Measurements from ENCODE around the gene SRXN1. TPM values are rescaled to one million over a fixed set of nuclear protein-coding genes. Genes with fewer than 3 reads are reported as not detected.
"Not testable (repeated sequence)": the region's sequence is repeated elsewhere in the genome, so short reads cannot be mapped to it uniquely, and the experiment has no call there.

Gene SRXN1
- total RNA-seq, 1 donor from 2014 or later, result 24.1 TPM

DNA sequence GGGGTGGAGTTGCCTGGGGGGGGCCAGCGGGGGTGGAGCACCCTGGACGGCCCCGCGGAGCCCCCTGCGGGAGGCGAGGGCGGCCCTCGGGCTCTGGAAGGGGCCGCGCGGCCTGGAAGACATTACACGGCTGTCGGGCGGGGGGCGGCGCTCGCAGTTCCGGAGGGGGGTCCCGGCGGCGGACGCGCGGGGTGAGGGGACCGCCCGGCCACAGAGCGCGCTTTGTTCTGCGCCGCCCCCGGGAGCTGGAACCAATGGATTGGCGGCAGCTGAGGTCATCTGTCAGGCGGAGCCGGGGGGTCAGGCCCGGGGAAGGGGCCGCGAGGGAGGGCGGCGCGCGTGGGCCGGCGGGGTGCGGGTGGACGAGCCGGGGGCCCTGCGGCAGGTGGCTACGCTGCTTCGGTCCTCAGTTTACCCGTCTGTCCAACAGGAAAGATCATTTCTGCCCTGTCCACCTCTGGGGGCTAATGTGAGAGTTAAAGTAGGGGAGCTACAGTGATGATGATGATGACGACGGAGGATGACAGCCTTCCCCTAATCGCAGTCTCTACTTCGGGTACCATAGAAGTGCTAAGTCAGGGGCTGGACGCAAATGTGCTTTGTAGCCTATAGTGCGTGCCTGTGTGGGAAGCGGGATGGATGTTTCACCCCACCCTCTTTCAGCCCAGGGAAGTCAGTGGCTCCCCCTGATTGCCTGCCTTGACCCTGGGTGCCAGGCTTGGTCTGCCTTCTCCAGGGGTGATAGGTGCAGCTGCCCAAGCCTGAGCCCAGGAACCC lies 10.4 kb downstream of the SRXN1 start:
- H3K4me1 Mint-ChIP-seq, result peaks cover 11% of the 10 kb centered on the region
- no peaks in the 10 kb centered on the region for H3K9me3 Mint-ChIP-seq
- DNase-seq, result no peak
- no peak overlapping the region for H3K4me3 Mint-ChIP-seq
- H3K27ac Mint-ChIP-seq, result no peak overlapping the region
- H3K27me3 Mint-ChIP-seq, result peaks cover 26% of the 10 kb centered on the region
- H3K36me3 Mint-ChIP-seq (ENCODE audit: low read depth), result peaks cover 12% of the 10 kb centered on the region
- intact Hi-C loops (cut with micrococcal nuclease), result no loop called here

DNA sequence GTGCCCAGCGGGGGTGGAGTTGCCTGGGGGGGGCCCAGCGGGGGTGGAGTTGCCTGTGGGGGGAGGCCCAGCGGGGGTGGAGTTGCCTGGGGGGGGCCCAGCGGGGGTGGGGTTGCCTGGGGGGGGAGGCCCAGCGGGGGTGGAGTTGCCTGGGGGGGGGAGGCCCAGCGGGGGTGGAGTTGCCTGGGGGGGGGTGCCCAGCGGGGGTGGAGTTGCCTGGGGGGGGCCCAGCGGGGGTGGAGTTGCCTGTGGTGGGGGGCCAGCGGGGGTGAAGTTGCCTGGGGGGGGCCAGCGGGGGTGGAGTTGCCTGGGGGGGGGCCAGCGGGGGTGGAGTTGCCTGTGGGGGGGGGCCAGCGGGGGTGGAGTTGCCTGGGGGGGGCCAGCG lies 11.0 kb downstream of the SRXN1 start:
- H3K4me1 Mint-ChIP-seq, result peaks cover 11% of the 10 kb centered on the region
- H3K9me3 Mint-ChIP-seq; intact Hi-C loops (cut with micrococcal nuclease); H3K4me3 Mint-ChIP-seq; H3K36me3 Mint-ChIP-seq (ENCODE audit: low read depth); DNase-seq; H3K27ac Mint-ChIP-seq: not testable (repeated sequence)
- peaks cover 29% of the 10 kb centered on the region for H3K27me3 Mint-ChIP-seq

DNA sequence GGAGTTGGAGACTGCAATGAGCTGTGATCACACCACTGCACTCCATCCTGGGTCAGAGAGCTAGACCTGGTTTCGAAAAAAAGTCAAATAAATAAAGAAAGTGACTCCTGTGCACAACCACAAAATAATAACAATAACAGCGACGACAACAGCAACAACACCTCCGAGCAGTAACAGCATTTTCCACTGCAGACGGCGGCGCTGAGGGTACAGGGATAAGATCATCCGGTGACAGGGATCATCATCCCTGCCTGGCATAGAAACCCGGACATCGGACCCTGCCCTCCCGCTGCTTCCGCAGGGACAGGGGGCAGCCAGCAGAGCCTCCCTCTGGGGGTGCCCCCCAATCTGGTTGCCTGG lies 11.5 kb downstream of the SRXN1 start:
- H3K27ac Mint-ChIP-seq, result peak overlapping the region; percentile 16
- no peaks in the 10 kb centered on the region for H3K9me3 Mint-ChIP-seq
- peaks cover 29% of the 10 kb centered on the region for H3K27me3 Mint-ChIP-seq
- no peak overlapping the region for H3K4me3 Mint-ChIP-seq
- intact Hi-C loops (cut with micrococcal nuclease), result no loop called here
- peaks cover 2% of the 10 kb centered on the region for H3K36me3 Mint-ChIP-seq (ENCODE audit: low read depth)
- DNase-seq, result no peak
- H3K4me1 Mint-ChIP-seq, result peaks cover 11% of the 10 kb centered on the region

DNA sequence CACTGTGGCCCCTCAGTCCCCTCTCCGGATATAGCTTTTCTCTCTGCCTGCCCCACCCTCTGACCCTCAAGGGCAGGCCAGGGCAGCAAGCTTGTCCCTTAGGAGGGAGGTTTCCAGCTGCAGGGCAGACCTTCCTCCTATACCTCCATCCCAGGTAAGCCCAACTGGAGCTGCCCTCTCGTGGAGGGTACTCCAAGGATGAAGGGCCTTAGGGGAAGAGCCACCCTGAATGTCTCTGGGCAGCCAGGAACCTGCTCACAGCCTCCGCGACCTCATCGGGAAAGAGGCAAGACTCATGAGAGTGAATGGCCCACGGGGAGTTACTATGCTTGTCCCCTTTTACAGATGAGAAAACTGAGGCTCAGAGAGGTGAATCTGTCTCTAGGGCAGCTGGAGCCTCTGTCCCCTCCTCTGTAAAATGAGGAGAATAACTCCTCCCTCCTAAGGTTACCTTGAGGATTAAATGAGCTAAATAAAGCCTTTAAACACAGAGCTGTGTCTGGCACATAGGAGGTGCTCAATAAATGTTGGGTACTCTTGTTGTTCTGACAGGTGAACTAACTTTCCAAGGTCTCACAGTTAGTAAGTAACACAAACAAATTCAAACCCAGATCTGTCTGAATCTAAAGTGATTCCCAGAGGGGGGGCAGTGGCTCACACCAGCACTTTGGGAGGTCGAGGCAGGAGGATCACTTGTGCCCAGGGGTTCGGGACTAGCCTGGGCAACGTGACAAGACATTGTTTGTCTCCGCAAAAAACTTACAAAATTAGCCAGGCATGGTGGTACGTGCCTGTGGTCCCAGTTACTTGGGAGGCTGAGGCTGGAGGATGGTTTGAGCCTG lies 12.1 kb downstream of the SRXN1 start:
- H3K9me3 Mint-ChIP-seq, result no peaks in the 10 kb centered on the region
- no peak overlapping the region for H3K27ac Mint-ChIP-seq
- intact Hi-C loops (cut with micrococcal nuclease), result no loop called here
- peaks cover 2% of the 10 kb centered on the region for H3K36me3 Mint-ChIP-seq (ENCODE audit: low read depth)
- no peak overlapping the region for H3K4me3 Mint-ChIP-seq
- DNase-seq, result no peak
- H3K4me1 Mint-ChIP-seq, result peaks cover 11% of the 10 kb centered on the region
- H3K27me3 Mint-ChIP-seq, result peaks cover 32% of the 10 kb centered on the region

DNA sequence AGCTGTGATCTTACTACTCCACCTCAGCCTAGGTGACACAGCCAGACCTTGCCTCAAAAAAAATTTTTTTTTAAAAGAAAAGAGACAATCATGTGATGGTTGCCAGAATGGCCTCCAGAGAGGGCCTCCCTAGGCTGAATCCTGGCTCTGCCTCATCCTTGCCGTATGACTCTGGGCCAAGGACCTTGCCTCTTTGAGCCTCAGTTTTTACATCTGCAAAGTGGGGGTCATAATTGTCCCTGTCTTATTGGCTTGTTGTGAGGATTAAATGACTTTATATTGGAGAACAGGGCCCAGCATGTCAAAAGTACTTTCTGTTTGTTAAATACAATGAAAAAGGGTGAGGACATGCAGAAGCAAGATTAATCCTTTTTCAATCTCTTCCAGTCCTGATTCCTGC lies 14.4 kb downstream of the SRXN1 start:
- H3K36me3 Mint-ChIP-seq (ENCODE audit: low read depth), result no peaks in the 10 kb centered on the region
- DNase-seq, result no peak
- H3K9me3 Mint-ChIP-seq, result no peaks in the 10 kb centered on the region
- peaks cover 5% of the 10 kb centered on the region for H3K4me1 Mint-ChIP-seq
- intact Hi-C loops (cut with micrococcal nuclease), result no loop called here
- H3K27ac Mint-ChIP-seq, result no peak overlapping the region
- H3K27me3 Mint-ChIP-seq, result peaks cover 25% of the 10 kb centered on the region
- H3K4me3 Mint-ChIP-seq, result no peak overlapping the region

DNA sequence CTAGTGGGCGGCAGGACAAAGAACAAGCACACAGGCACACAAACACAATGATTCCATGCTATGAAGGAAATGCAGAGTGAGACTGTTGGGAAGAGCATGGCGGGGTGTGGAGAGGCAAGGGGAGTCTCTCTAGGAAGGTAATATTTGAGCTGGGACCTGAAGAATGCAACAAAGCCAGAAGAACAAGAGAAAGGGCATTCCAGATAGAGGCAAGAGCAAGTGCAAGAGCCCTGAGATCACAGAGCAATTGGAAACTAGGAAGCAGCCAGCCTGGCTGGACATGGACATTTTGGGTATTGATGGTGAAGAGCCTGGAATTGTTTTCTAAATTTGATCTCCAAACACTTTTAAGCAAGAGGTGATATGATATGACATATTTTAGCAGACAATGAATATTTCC lies 15.4 kb downstream of the SRXN1 start:
- Mint-ChIP-seq H3K27ac (no peak overlapping the region), H3K4me3 (no peak overlapping the region), H3K36me3 (ENCODE audit: low read depth) (no peaks in the 10 kb centered on the region), H3K4me1 (peaks cover 5% of the 10 kb centered on the region), H3K9me3 (no peaks in the 10 kb centered on the region), H3K27me3 (peaks cover 20% of the 10 kb centered on the region)
- intact Hi-C loops (cut with micrococcal nuclease), result no loop called here
- DNase-seq, result no peak

DNA sequence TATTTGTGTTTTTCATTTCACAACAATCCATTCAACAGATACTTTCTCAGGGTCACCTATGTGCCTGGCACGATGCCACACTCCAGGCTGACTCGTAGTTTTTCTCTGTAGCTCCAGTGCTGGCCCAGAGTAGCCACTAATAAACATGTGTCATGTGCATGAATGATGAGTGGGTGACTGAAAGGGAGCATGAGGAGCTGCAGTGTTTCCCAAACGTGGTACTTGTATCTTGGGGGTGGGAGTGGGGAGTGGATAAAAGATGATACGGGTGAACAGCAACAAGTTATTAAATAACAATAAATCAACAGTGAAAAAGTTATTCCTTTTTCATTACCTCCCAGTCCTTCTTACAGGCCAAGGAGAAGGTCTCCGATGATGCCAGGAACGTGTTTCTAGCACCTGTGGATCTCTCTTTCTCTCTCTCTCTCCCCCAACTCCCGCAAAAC lies 17.1 kb downstream of the SRXN1 start:
- H3K4me3 Mint-ChIP-seq, result no peak overlapping the region

DNA sequence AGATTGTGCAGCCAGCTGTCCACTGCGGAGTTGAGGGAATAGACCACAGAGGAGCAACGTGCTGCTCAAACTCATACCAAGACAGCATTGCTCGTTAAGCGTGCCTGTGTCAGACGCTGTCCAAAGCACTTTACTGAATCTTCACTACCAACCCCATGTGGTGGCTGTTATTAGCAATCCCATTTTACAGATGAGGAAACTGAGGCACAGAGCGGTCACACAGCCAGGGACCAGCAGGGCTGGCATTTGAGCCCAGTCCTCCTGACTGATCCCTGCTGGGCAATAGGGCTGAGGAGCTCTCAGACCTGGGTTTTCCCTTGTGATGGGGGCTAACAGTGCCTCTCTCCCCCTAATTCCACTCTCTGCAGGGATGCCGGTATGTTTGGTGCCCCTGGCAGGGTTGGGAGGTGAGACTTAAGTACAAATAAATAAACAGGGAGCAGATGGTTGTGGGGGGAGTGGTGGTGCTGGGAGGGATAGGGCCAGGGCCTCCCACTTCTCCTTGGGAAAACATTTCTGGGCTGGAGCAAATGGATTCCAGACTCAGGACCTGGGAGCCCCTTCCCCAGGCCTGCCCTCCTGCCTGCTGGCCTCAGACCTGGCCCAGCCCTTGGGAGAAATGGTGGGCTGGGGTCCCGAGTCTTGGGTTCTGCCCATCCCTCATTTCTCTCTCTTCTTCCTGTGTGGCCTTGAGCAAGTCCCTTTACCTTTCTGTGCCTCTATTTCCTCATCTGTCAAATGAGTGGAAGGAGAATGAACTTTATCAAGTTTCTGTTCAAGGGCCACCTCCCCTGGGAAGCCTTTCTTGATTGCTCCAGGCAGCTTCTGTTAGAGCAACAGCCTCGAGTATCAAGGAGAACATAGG lies 17.7 kb downstream of the SRXN1 start:
- peaks cover 15% of the 10 kb centered on the region for H3K27me3 Mint-ChIP-seq
- intact Hi-C loops (cut with micrococcal nuclease), result no loop called here

More for the DNA sequence above, 17.1 kb downstream of the SRXN1 start:
- Mint-ChIP-seq H3K4me1 (no peaks in the 10 kb centered on the region), H3K27me3 (peaks cover 15% of the 10 kb centered on the region), H3K27ac (no peak overlapping the region), H3K9me3 (no peaks in the 10 kb centered on the region), H3K36me3 (ENCODE audit: low read depth) (no peaks in the 10 kb centered on the region)
- DNase-seq, result no peak
- intact Hi-C loops (cut with micrococcal nuclease), result no loop called here

DNA sequence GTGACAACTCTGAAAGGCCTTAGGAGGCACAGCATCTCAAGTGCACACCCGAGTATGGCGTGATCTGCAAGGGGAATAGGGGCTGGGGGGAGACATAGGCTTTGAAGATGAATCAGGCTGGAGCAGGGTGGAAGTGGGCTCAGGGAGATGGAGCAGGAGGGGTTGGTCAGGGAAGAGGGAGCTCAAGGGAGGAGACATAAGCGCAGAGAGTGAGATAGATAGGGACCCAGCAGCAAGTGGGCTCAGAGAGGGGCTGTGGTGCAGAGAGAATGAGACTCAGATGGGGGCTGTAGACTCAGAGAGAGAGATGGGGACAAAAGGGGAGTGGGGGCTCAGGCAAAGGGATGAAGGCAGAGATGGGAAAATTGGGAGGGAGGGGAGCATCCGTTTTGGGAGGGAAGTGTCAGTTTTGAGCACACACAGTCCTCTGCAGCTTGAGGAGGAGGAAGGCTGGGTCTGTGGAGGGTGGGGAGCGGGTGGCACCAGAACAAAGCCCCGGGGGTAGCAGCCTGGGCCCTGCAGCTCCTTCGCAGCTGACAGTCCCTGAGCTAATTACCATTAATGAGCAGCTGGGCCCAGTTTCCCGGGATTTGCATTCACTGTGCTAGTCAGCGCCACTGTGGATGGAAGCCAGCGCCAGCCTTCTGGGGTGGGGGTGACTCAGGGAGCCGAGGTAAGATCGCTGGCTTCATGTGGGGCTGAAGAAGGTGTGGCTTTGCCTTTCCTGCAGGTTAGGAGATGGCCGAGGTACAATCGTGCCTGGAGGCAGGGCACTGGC lies 18.7 kb downstream of the SRXN1 start:
- Mint-ChIP-seq H3K4me1 (no peaks in the 10 kb centered on the region), H3K4me3 (no peak overlapping the region), H3K27me3 (peaks cover 15% of the 10 kb centered on the region), H3K9me3 (no peaks in the 10 kb centered on the region), H3K36me3 (ENCODE audit: low read depth) (no peaks in the 10 kb centered on the region), H3K27ac (no peak overlapping the region)
- no peak for DNase-seq
- intact Hi-C loops (cut with micrococcal nuclease), result no loop called here

More for the DNA sequence above, 17.7 kb downstream of the SRXN1 start:
- Mint-ChIP-seq H3K4me3 (no peak overlapping the region), H3K27ac (no peak overlapping the region), H3K4me1 (no peaks in the 10 kb centered on the region), H3K36me3 (ENCODE audit: low read depth) (no peaks in the 10 kb centered on the region), H3K9me3 (no peaks in the 10 kb centered on the region)
- DNase-seq, result no peak

DNA sequence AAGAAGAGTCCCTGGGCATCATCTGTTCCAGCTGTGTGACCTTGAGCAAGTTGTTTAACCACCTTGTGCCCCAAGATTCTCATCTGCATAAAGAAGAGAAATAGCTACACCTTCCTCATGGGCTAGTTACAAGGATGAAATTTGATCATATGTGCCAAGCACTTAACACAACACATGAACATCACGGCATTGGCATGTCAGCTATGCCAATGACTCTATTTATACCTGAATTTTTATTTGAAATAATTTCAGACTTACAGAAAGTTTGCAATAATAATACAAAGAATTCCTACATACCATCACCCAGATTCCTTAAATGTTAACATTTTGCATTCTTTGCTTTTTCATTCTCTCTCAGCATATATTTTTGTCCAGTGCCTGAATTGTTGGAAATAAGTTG lies 21.9 kb downstream of the SRXN1 start:
- peaks cover 13% of the 10 kb centered on the region for H3K27me3 Mint-ChIP-seq
- H3K4me1 Mint-ChIP-seq, result no peaks in the 10 kb centered on the region
- H3K4me3 Mint-ChIP-seq, result no peak overlapping the region
- DNase-seq, result no peak
- H3K27ac Mint-ChIP-seq, result no peak overlapping the region
- H3K36me3 Mint-ChIP-seq (ENCODE audit: low read depth), result no peaks in the 10 kb centered on the region
- no peaks in the 10 kb centered on the region for H3K9me3 Mint-ChIP-seq
- intact Hi-C loops (cut with micrococcal nuclease), result no loop called here

DNA sequence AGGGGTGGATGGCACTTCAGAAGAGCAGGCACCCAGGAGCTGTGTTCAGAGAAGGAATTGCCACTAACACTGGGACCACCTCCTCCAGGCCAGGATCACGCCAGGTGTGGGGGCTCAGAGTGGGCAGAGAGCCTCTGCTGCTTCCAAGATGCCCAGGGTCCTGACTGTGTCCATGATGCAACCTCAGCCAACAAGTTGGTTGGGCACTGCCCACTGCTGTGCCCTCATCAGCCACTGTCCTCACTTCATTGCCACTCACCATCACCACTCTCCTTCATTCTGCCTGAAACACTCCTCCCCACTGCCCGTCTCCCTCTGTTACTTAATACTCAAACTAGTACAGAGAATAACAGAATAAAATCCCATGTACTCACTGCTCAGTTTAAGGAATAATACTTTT lies 26.4 kb downstream of the SRXN1 start:
- Mint-ChIP-seq H3K4me1 (no peaks in the 10 kb centered on the region), H3K36me3 (ENCODE audit: low read depth) (no peaks in the 10 kb centered on the region), H3K9me3 (no peaks in the 10 kb centered on the region), H3K4me3 (no peak overlapping the region), H3K27ac (no peak overlapping the region), H3K27me3 (peaks cover 33% of the 10 kb centered on the region)
- DNase-seq, result no peak
- intact Hi-C loops (cut with micrococcal nuclease), result no loop called here

DNA sequence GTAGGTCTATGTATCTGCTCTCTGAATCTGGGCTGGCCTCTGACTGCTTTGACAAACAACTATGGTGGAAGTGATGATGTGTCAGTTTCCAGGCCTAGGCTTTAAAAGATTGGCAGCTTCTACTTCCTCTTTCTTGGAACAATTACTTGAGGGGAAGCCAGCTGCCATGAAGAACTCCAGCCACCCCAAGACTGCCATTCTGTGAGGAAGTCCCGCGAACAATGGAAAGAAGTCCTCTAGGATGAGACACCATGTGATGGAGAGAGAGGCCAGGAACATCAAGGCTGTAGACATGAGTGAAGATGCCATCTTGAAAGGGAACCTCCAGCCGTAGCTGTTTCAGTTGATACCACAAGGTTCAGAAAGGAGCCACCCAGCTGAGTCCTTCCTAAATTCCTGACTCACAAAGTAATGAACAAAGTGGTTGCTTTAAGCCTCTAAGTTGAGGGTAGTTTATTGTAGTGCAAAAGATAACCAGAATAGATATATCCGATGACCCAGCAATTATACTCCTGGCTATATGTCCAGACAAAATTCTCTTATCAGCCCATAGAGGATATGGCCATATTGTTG lies 27.6 kb downstream of the SRXN1 start:
- no peaks in the 10 kb centered on the region for H3K36me3 Mint-ChIP-seq (ENCODE audit: low read depth)
- peaks cover 33% of the 10 kb centered on the region for H3K27me3 Mint-ChIP-seq
- no peaks in the 10 kb centered on the region for H3K9me3 Mint-ChIP-seq
- intact Hi-C loops (cut with micrococcal nuclease), result no loop called here
- H3K4me1 Mint-ChIP-seq, result no peaks in the 10 kb centered on the region
- no peak overlapping the region for H3K4me3 Mint-ChIP-seq
- H3K27ac Mint-ChIP-seq, result no peak overlapping the region
- DNase-seq, result no peak

DNA sequence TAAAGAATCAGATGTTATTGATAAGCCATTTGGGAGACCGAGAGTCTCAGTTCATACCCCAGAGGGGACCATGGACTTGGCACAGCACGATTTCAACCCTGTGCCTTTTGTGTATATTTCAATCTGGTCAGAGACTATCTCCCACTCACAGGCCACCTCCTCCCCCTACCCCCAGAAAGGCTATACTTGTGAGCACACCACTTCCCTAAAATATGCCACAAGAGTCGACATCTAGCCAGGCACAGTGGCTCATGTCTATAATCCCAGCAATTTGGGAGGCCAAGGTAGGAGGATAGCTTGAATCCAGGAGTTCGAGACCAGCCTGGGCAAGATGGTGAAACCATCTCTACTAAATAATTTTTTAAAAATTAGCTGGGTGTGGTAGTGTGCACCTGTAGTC lies 29.3 kb downstream of the SRXN1 start:
- Mint-ChIP-seq H3K4me3 (no peak overlapping the region), H3K4me1 (no peaks in the 10 kb centered on the region), H3K36me3 (ENCODE audit: low read depth) (no peaks in the 10 kb centered on the region), H3K9me3 (no peaks in the 10 kb centered on the region), H3K27me3 (peaks cover 39% of the 10 kb centered on the region), H3K27ac (no peak overlapping the region)
- intact Hi-C loops (cut with micrococcal nuclease), result no loop called here
- no peak for DNase-seq
